CD8-positive, alpha-beta memory T cell (primary cell): ENCODE results near the gene GIPC2. TPM values are rescaled to one million over a fixed set of nuclear protein-coding genes. Genes with fewer than 3 reads are reported as not detected.

Experiments used
- CTCF ChIA-PET: fragments of 350-600 bp; sonication (Branson Sonifier 250); formaldehyde crosslinking; loops from one replicate; lab custom pipeline; 2021; ENCODE audit warnings: antibody characterized with exemption; lab: Charles Lee
- POLR2A ChIA-PET: fragments of 350-600 bp; sonication (Branson Sonifier 250); formaldehyde crosslinking; loops from one replicate; lab custom pipeline; 2021; ENCODE audit warnings: antibody characterized with exemption; lab: Charles Lee
- DNase-seq, 5 donors: peaks; one replicate each; pipeline versions ENCODE4 v3.0.0 to v3.0.0-alpha.2; 2020 to 2022; ENCODE audit warnings: mixed read lengths in 1 of 5
- H3K27ac ChIP-seq: one replicate; pipeline ENCODE4 v1.7.0; 2013; ENCODE audit warnings: low read depth, mild to moderate bottlenecking, low read length, moderate library complexity
- H3K27me3 ChIP-seq: 2 replicates; pipeline ENCODE4 v1.7.0; 2013; ENCODE audit warnings: low read length, mild to moderate bottlenecking; ENCODE audit not compliant: insufficient read depth, poor library complexity, severe bottlenecking
- H3K36me3 ChIP-seq: 2 replicates; pipeline ENCODE4 v1.7.0; 2013; ENCODE audit warnings: mild to moderate bottlenecking, low read length, moderate library complexity; ENCODE audit not compliant: insufficient read depth
- H3K4me1 ChIP-seq: 2 replicates; pipeline ENCODE4 v1.7.0; 2013; ENCODE audit warnings: mild to moderate bottlenecking, low read length, moderate library complexity; ENCODE audit not compliant: insufficient read depth
- H3K4me3 ChIP-seq: 2 replicates; pipeline ENCODE4 v1.7.0; 2013; ENCODE audit warnings: mild to moderate bottlenecking, low read length
- H3K9me3 ChIP-seq: 2 replicates; pipeline ENCODE4 v1.7.0; 2013; ENCODE audit warnings: mild to moderate bottlenecking, low read length
- H3K27ac Mint-ChIP-seq, 8 donors: one replicate each; pipeline ENCODE4 v1.8.0; 2020 to 2021; ENCODE audit warnings: mixed read lengths in 8 of 8, mild to moderate bottlenecking in 6 of 8, inconsistent platforms in 3 of 8, moderate library complexity in 3 of 8
- H3K27me3 Mint-ChIP-seq, 2 donors: one replicate each; pipeline ENCODE4 v1.8.0; 2020 to 2021; ENCODE audit warnings: mixed read lengths in 2 of 2, mild to moderate bottlenecking in 1 of 2, moderate library complexity in 1 of 2
- H3K36me3 Mint-ChIP-seq, 3 donors: one replicate each; pipeline ENCODE4 v1.8.0; 2020 to 2021; ENCODE audit warnings: mixed read lengths in 3 of 3, inconsistent platforms in 1 of 3, mild to moderate bottlenecking in 1 of 3
- H3K4me1 Mint-ChIP-seq, 3 donors: one replicate each; pipeline ENCODE4 v1.8.0; 2020 to 2021; ENCODE audit warnings: mixed read lengths in 3 of 3, inconsistent platforms in 1 of 3, mild to moderate bottlenecking in 1 of 3
- H3K4me3 Mint-ChIP-seq, 7 donors: one replicate each; pipeline ENCODE4 v1.8.0; 2020 to 2021; ENCODE audit warnings: mixed read lengths in 7 of 7, mild to moderate bottlenecking in 6 of 7, moderate library complexity in 4 of 7, inconsistent platforms in 2 of 7
- H3K9me3 Mint-ChIP-seq, 5 donors: one replicate each; pipeline ENCODE4 v1.8.0; 2020 to 2022; ENCODE audit warnings: mixed read lengths in 5 of 5, mild to moderate bottlenecking in 3 of 5, moderate library complexity in 2 of 5, inconsistent platforms in 1 of 5
- polyA plus RNA-seq: library from polyadenylated mRNA; unstranded; fragments of 300-500 nt; fragmentation: Illumina TruSeq; gene quantifications from one replicate; pipeline ENCODE4 v1.2.3, GENCODE V29; 2021
- total RNA-seq, 2 experiments: library from RNA; stranded (reverse); gene quantifications; one replicate each; pipeline ENCODE4 v1.2.3, GENCODE V29; 2021

The GIPC2 gene
- total and polyA plus RNA-seq, 3 experiments from 2014 or later: 0.24 to 0.40 (median 0.35) TPM

DNA sequence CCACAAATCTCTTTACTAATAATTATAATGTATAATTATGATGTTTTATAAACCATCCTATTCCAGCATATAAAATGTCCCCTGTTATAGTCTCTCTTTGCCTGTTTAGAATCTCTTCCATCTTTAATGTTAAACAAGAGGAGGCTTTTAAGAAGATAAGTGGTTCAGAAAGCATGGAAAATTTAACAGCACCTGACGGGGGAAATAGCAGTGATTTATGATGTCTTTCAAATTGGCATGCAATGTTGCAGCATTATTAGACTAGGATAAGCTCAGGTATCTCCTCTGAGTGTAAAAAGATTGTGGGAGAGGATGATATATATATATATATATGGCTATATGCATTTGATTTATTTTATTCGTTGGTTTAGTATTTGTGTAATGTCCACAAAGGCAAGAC is 24.4 kb downstream of the GIPC2 start:
- H3K9me3 Mint-ChIP-seq: no peaks in the 10 kb centered on the region
- H3K27me3 Mint-ChIP-seq: peaks cover 0 to 41% of the 10 kb centered on the region in 2 donors
- H3K4me3 ChIP-seq: no peak overlapping the region
- H3K36me3 Mint-ChIP-seq: peaks cover 0 to 5% (median 0%) of the 10 kb centered on the region in 3 donors
- H3K27ac Mint-ChIP-seq: no peak overlapping the region
- no peaks in the 10 kb centered on the region for H3K4me1 Mint-ChIP-seq
- no peaks in the 10 kb centered on the region for H3K27me3 ChIP-seq
- no peaks in the 10 kb centered on the region for H3K9me3 ChIP-seq
- DNase-seq: no peak
- ChIA-PET CTCF (no interaction called here), POLR2A (no interaction called here)
- no peak overlapping the region for H3K27ac ChIP-seq
- no peaks in the 10 kb centered on the region for H3K36me3 ChIP-seq
- H3K4me1 ChIP-seq: no peaks in the 10 kb centered on the region
- no peak overlapping the region for H3K4me3 Mint-ChIP-seq

DNA sequence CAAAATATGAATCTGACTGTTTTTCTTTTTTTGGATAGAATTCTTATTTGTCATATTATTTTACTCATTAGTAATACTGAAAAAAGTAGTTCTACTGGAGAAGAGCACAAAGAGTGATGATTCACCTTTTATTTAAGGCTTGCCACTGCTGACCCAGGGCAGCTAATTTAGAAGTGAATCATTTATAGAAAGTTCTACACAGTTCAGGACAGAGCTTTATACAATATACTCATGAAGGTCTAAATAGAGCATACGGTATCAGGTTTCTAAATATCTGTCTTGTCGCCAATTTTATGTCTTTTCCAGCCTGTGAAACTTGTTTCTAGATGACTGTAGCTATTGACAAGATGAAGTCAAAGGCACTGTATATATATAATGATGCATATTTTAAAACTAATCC is 25.0 kb downstream of the GIPC2 start:
- no peak overlapping the region for H3K4me3 Mint-ChIP-seq
- no peaks in the 10 kb centered on the region for H3K9me3 ChIP-seq
- H3K36me3 Mint-ChIP-seq: peaks cover 0 to 5% (median 0%) of the 10 kb centered on the region in 3 donors
- H3K36me3 ChIP-seq: no peaks in the 10 kb centered on the region
- DNase-seq: no peak
- no peaks in the 10 kb centered on the region for H3K27me3 ChIP-seq
- no peaks in the 10 kb centered on the region for H3K9me3 Mint-ChIP-seq
- H3K27ac ChIP-seq: no peak overlapping the region
- H3K4me1 Mint-ChIP-seq: no peaks in the 10 kb centered on the region
- no peaks in the 10 kb centered on the region for H3K4me1 ChIP-seq
- ChIA-PET POLR2A (no interaction called here), CTCF (no interaction called here)
- no peak overlapping the region for H3K27ac Mint-ChIP-seq
- H3K27me3 Mint-ChIP-seq: peaks cover 0 to 37% of the 10 kb centered on the region in 2 donors
- H3K4me3 ChIP-seq: no peak overlapping the region

DNA sequence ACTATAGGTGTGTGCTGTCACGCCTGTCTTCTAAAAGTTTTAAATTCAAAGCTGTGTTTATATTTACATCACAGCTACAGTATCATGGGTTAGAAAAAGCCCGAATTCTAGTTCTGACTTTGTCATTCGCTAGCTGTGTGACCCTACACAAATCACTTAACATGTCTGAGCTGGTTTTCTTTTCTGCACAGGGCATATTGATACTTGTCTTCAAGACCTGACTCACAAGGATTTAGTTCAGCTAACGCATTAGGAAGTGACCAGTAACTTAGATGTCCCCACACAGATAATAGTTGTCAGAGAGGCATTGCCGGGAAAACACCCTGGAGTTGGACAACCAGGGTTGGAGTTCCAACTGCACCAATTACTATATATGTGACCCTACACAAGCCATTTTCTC is 25.9 kb downstream of the GIPC2 start:
- no peaks in the 10 kb centered on the region for H3K4me1 Mint-ChIP-seq
- Histone ChIP-seq H3K27ac (no peak overlapping the region), H3K27me3 (no peaks in the 10 kb centered on the region), H3K4me1 (no peaks in the 10 kb centered on the region), H3K9me3 (no peaks in the 10 kb centered on the region), H3K4me3 (no peak overlapping the region), H3K36me3 (no peaks in the 10 kb centered on the region)
- H3K27me3 Mint-ChIP-seq: peaks cover 0 to 32% of the 10 kb centered on the region in 2 donors
- POLR2A ChIA-PET: no interaction called here
- no peak for DNase-seq
- no peaks in the 10 kb centered on the region for H3K9me3 Mint-ChIP-seq
- H3K4me3 Mint-ChIP-seq: no peak overlapping the region
- no peak overlapping the region for H3K27ac Mint-ChIP-seq
- peaks cover 0 to 5% (median 0%) of the 10 kb centered on the region in 3 donors for H3K36me3 Mint-ChIP-seq
- CTCF ChIA-PET: no interaction called here

DNA sequence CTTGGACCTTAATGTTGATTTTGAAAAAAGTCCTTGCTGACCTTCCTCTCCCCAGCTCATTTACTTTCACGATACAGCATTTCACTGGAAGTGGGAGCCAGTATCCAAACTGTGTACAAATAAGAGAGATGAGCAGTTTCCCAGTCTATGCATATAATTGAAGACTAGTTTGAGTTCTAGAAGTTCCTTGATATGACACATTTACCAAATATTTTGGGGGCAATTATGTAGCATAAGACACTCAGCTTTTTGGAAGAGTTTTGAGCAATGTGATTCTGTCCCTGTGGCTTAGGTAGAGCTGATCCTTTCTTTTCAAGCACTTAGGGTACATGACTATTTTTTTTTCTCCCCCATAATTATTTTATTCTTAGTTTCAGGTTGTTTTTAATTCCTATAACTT is 26.4 kb downstream of the GIPC2 start:
- Mint-ChIP-seq H3K27ac (no peak overlapping the region), H3K4me1 (no peaks in the 10 kb centered on the region), H3K27me3 (peaks cover 0 to 32% of the 10 kb centered on the region in 2 donors), H3K4me3 (no peak overlapping the region), H3K36me3 (peaks cover 0 to 5% (median 0%) of the 10 kb centered on the region in 3 donors), H3K9me3 (no peaks in the 10 kb centered on the region)
- DNase-seq: no peak
- Histone ChIP-seq H3K4me3 (no peak overlapping the region), H3K27me3 (no peaks in the 10 kb centered on the region), H3K36me3 (no peaks in the 10 kb centered on the region), H3K27ac (no peak overlapping the region), H3K4me1 (no peaks in the 10 kb centered on the region), H3K9me3 (no peaks in the 10 kb centered on the region)
- CTCF ChIA-PET: no interaction called here
- POLR2A ChIA-PET: no interaction called here

DNA sequence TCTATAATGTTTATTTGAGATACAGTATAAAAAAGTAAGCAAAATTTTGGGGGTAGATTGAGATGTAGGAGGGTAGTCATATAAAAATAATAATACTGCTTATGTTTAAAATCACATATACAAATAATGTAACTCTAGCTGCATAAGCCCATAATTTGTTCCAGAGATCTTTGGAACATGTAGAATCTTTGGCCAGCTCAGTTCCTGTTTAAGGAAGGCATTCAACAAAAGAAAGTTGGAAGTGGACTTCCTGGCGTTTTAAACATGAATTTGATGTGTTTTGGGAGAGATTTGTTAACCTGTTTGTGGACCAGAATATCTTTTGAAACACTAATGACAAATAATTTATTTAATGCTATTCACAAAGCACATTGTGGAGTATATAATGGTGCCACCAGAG is 27.7 kb downstream of the GIPC2 start:
- no peak overlapping the region for H3K27ac ChIP-seq
- H3K27me3 Mint-ChIP-seq: peaks cover 0 to 22% of the 10 kb centered on the region in 2 donors

DNA sequence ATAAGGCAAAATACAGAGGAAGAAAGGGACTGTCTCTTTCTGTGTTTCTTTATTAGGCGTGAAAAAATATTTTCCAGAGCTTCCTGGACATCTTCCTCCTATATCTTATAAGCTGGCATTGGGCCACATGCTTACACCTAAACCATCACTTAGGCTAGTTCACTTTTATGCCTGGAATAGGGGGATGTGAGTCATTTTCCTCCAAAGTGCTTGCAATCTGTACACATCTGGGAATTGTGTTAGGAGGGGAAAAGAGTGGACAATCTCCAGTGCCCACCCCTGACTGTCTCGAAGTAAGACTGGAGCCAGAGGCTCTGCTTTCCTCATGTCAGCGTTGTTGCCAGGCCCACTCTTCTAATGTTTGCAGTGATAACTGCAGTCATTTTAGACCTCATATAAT is 29.9 kb downstream of the GIPC2 start:
- Mint-ChIP-seq H3K27me3 (peaks cover 0 to 12% of the 10 kb centered on the region in 2 donors), H3K9me3 (no peaks in the 10 kb centered on the region), H3K4me3 (no peak overlapping the region), H3K36me3 (peaks cover 0 to 5% (median 2%) of the 10 kb centered on the region in 3 donors), H3K27ac (peak overlapping the region in 1 of 8 donors; percentile 61), H3K4me1 (peaks cover 11 to 17% (median 15%) of the 10 kb centered on the region in 3 donors)
- POLR2A ChIA-PET: no interaction called here
- no peaks in the 10 kb centered on the region for H3K36me3 ChIP-seq
- CTCF ChIA-PET: no interaction called here
- no peaks in the 10 kb centered on the region for H3K27me3 ChIP-seq
- DNase-seq: no peak
- no peak overlapping the region for H3K27ac ChIP-seq
- no peak overlapping the region for H3K4me3 ChIP-seq
- no peaks in the 10 kb centered on the region for H3K9me3 ChIP-seq
- H3K4me1 ChIP-seq: no peaks in the 10 kb centered on the region

More for the DNA sequence above, 27.7 kb downstream of the GIPC2 start:
- no peaks in the 10 kb centered on the region for H3K4me1 ChIP-seq
- POLR2A ChIA-PET: no interaction called here
- no peaks in the 10 kb centered on the region for H3K9me3 ChIP-seq
- Mint-ChIP-seq H3K4me1 (no peaks in the 10 kb centered on the region), H3K4me3 (no peak overlapping the region), H3K9me3 (no peaks in the 10 kb centered on the region), H3K27ac (no peak overlapping the region), H3K36me3 (peaks cover 0 to 5% (median 0%) of the 10 kb centered on the region in 3 donors)
- H3K36me3 ChIP-seq: no peaks in the 10 kb centered on the region
- no peak for DNase-seq
- no peak overlapping the region for H3K4me3 ChIP-seq
- CTCF ChIA-PET: no interaction called here
- H3K27me3 ChIP-seq: no peaks in the 10 kb centered on the region

DNA sequence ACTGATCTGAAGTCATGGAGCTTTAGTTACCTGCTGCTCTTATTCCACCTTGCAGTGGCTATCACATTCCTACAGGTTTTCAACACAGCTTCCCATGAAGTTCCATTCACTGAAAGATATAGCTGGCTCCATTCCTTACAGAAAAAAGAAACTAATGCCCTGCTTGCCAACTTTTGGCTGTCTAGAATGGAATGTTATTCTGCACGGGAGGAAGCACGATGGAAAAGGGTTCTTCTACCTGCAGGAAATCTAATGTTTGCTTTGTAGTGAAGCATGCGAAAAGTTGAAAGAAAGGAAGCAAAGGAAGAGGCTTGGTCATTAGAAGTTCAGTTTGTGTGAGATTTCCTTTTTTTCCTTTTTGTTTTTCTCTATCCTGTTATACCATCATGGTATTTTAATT is 32.6 kb downstream of the GIPC2 start:
- Histone ChIP-seq H3K27ac (no peak overlapping the region), H3K4me1 (no peaks in the 10 kb centered on the region), H3K36me3 (no peaks in the 10 kb centered on the region), H3K9me3 (no peaks in the 10 kb centered on the region), H3K27me3 (no peaks in the 10 kb centered on the region), H3K4me3 (no peak overlapping the region)
- DNase-seq: no peak
- POLR2A ChIA-PET: interaction anchor here (0.6 to 1.2 kb wide), 3 partner anchors 100 to 528 kb away, joined by 3 read pairs; partner anchors contain the start of gene FUBP1
- Mint-ChIP-seq H3K9me3 (no peaks in the 10 kb centered on the region), H3K4me3 (no peak overlapping the region), H3K27me3 (no peaks in the 10 kb centered on the region), H3K27ac (no peak overlapping the region), H3K36me3 (peaks cover 0 to 2% (median 0%) of the 10 kb centered on the region in 3 donors), H3K4me1 (peaks cover 19 to 27% (median 23%) of the 10 kb centered on the region in 3 donors)
- CTCF ChIA-PET: no interaction called here

DNA sequence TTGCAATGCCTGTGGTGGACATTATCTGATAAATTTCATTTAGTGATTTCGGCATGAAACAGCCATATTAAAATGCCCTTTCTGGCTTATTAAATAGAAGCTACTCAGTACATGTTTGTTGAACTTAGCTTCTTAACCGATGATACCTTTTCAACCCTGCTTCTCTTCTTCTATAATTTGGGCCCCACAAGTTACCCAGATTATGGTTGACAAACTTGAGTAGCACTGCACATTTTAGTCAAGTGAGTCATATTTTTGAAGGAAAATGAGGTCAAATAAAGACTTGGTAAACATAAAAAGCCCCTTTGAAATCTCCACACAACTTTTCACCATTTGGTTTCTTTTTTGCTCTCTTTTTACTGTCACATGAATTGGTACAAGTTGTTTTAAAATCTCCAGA is 33.8 kb downstream of the GIPC2 start:
- no peak for DNase-seq
- no peaks in the 10 kb centered on the region for H3K9me3 ChIP-seq
- Mint-ChIP-seq H3K27ac (peak overlapping the region in 3 of 8 donors; percentile 2 to 44 (median 11)), H3K9me3 (no peaks in the 10 kb centered on the region), H3K4me1 (peaks cover 19 to 27% (median 23%) of the 10 kb centered on the region in 3 donors), H3K4me3 (peak overlapping the region in 3 of 7 donors; percentile 0 to 18 (median 18)), H3K27me3 (no peaks in the 10 kb centered on the region), H3K36me3 (peaks cover 0 to 2% (median 2%) of the 10 kb centered on the region in 3 donors)
- H3K36me3 ChIP-seq: no peaks in the 10 kb centered on the region
- H3K27me3 ChIP-seq: no peaks in the 10 kb centered on the region
- no peak overlapping the region for H3K27ac ChIP-seq
- H3K4me1 ChIP-seq: no peaks in the 10 kb centered on the region
- ChIA-PET CTCF (no interaction called here), POLR2A (interaction anchor here (1.2 kb wide), 1 partner anchor 396 kb away, joined by 3 read pairs; no protein-coding TSS in a partner anchor)
- no peak overlapping the region for H3K4me3 ChIP-seq
